ENCODE results near the gene PKMYT1.

Gene PKMYT1

DNA sequence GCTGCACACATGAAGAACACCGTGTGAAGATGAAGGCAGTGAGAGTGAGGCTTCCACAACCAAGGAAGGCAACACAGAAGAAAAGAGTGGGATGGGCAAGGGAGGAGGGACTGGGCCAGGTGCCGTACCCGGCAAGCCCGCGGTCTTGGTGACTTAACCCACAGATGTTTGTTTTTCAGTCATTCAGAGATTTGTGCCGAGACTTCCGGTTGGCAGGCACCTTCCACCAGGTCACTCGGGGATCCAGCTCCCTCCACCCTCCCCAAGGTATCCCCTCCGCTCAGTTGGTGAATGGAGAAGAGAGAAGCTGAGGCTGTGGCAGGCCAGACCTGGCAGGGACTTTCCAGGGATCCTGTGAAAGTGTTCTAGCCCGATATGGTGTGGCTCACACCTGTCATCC, 21.0 kb downstream of the PKMYT1 start:
- Histone ChIP-seq H3K27ac (no peak overlapping the region), H3K4me2 (peak overlapping the region; percentile 61), H3K4me1 (ENCODE audit: low read depth, poor library complexity, severe bottlenecking) (peaks cover 51% of the 10 kb centered on the region), H3K36me3 (ENCODE audit: insufficient read depth) (no peaks in the 10 kb centered on the region), H3K9ac (no peak overlapping the region), H4K20me1 (ENCODE audit: insufficient read depth) (no peaks in the 10 kb centered on the region), H3K79me2 (ENCODE audit: insufficient read depth, low read depth) (no peaks in the 10 kb centered on the region), H3K4me3 (IDR thresholded peaks at IDR 0.05; ENCODE audit: insufficient read depth, low read depth, low read length) (no peak overlapping the region), H2AFZ (ENCODE audit: low read depth) (no peak overlapping the region; the same call in 1 of the 2 replicates), H3K27me3 (ENCODE audit: insufficient read depth, low read depth) (peaks cover 32% of the 10 kb centered on the region)
- TF ChIP-seq, protein P1, sequence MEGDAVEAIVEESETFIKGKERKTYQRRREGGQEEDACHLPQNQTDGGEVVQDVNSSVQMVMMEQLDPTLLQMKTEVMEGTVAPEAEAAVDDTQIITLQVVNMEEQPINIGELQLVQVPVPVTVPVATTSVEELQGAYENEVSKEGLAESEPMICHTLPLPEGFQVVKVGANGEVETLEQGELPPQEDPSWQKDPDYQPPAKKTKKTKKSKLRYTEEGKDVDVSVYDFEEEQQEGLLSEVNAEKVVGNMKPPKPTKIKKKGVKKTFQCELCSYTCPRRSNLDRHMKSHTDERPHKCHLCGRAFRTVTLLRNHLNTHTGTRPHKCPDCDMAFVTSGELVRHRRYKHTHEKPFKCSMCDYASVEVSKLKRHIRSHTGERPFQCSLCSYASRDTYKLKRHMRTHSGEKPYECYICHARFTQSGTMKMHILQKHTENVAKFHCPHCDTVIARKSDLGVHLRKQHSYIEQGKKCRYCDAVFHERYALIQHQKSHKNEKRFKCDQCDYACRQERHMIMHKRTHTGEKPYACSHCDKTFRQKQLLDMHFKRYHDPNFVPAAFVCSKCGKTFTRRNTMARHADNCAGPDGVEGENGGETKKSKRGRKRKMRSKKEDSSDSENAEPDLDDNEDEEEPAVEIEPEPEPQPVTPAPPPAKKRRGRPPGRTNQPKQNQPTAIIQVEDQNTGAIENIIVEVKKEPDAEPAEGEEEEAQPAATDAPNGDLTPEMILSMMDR (conservative IDR thresholded peaks at IDR 0.05; ENCODE audit: low read depth, low read length) = no peak

DNA sequence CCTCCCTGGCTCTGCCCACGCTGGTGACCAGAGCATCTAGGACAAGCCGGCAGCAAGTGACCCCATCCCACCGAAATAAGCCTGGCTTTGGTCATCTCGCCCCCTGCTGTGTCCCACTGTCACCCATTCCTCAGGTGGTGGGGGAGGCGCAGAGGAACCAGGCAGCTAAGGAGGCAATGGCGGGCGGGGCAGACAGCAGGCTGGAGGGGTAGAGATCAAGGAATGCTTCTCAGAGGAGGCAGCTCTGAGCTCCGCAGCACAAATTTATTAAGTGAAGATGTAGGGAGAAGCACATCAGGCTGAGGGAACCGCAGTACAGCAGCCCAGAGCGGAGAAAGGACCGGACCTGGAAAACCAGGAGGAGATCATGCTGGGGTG, 23.7 kb downstream of the PKMYT1 start:
- Histone ChIP-seq H3K36me3 (ENCODE audit: insufficient read depth) (no peaks in the 10 kb centered on the region), H3K9ac (no peak overlapping the region), H3K4me1 (ENCODE audit: low read depth, poor library complexity, severe bottlenecking) (peaks cover 59% of the 10 kb centered on the region), H3K4me2 (no peak overlapping the region), H3K27me3 (ENCODE audit: insufficient read depth, low read depth) (peaks cover 30% of the 10 kb centered on the region), H3K4me3 (IDR thresholded peaks at IDR 0.05; ENCODE audit: insufficient read depth, low read depth, low read length) (no peak overlapping the region), H2AFZ (ENCODE audit: low read depth) (no peak overlapping the region), H3K79me2 (ENCODE audit: insufficient read depth, low read depth) (no peaks in the 10 kb centered on the region), H4K20me1 (ENCODE audit: insufficient read depth) (no peaks in the 10 kb centered on the region), H3K27ac (no peak overlapping the region)
- TF ChIP-seq, protein P1 (conservative IDR thresholded peaks at IDR 0.05; ENCODE audit: low read depth, low read length) = no peak

DNA sequence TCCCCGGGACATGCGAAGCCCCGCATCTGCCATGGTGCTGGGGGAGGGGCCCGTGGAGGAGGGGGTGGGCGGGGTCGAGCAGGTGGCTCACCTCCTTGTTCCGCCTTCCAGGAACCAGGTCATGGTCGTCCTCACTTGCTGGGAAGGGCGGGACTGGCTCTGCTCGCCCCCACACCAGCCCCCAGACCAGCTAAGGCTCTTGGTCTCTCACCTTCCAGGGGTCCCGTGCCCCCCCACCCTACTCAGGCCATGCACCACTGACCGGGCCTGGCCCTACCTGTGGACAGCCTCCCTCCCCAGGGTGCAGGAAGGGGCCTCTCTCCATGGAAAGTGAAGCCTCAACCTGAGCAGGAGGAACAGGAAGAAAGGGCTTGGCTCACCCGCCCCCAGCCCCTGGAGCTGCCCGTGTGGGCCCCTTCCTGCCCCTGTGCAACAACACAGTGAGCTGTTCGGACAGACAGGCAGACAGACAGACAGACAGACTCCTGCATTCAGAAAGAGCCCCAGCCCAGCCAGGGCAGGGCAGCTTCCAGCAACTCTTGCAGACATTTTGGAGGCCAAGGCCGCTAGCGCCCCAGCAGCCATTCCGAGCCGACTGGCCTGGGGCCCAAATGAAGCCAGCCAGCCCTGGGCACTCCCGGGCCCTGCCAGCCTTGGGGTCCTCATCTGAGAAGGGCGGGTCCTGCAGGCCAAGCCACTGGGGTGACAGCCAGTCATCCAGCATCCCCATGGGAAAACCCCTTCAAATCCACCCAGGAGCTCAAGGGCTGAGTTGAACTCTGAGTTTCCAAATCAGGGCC, 24.3 kb downstream of the PKMYT1 start:
- H3K9ac ChIP-seq = no peak overlapping the region
- H4K20me1 ChIP-seq (ENCODE audit: insufficient read depth) = no peaks in the 10 kb centered on the region
- H3K27me3 ChIP-seq (ENCODE audit: insufficient read depth, low read depth) = peaks cover 30% of the 10 kb centered on the region
- no peaks in the 10 kb centered on the region for H3K36me3 ChIP-seq (ENCODE audit: insufficient read depth)
- H3K4me2 ChIP-seq = no peak overlapping the region
- H3K4me3 ChIP-seq (IDR thresholded peaks at IDR 0.05; ENCODE audit: insufficient read depth, low read depth, low read length) = no peak overlapping the region
- H3K27ac ChIP-seq = no peak overlapping the region
- no peaks in the 10 kb centered on the region for H3K79me2 ChIP-seq (ENCODE audit: insufficient read depth, low read depth)
- peaks cover 59% of the 10 kb centered on the region for H3K4me1 ChIP-seq (ENCODE audit: low read depth, poor library complexity, severe bottlenecking)
- no peak overlapping the region for H2AFZ ChIP-seq (ENCODE audit: low read depth)
- TF ChIP-seq, protein P1 (conservative IDR thresholded peaks at IDR 0.05; ENCODE audit: low read depth, low read length) = no peak

- Histone ChIP-seq H3K4me3 (IDR thresholded peaks at IDR 0.05; ENCODE audit: insufficient read depth, low read depth, low read length) (no peak overlapping the region), H3K36me3 (ENCODE audit: insufficient read depth) (no peaks in the 10 kb centered on the region), H2AFZ (ENCODE audit: low read depth) (no peak overlapping the region), H3K4me1 (ENCODE audit: low read depth, poor library complexity, severe bottlenecking) (peaks cover 59% of the 10 kb centered on the region), H4K20me1 (ENCODE audit: insufficient read depth) (no peaks in the 10 kb centered on the region), H3K9ac (no peak overlapping the region), H3K79me2 (ENCODE audit: insufficient read depth, low read depth) (no peaks in the 10 kb centered on the region), H3K27ac (no peak overlapping the region), H3K4me2 (no peak overlapping the region), H3K27me3 (ENCODE audit: insufficient read depth, low read depth) (peaks cover 30% of the 10 kb centered on the region)
- TF ChIP-seq, protein P1 (conservative IDR thresholded peaks at IDR 0.05; ENCODE audit: low read depth, low read length) = no peak
Measured at GRCh38 chr16:2955438-2955778, 24.8 kb downstream of the PKMYT1 start.
